IPS-15b (cell line): ENCODE measurements around the gene NUP88.
A peak's percentile ranks its signal among the peaks of the same experiment; 100 is the strongest.

ENCODE experiments used
- H3K27me3 ChIP-seq: one replicate; pipeline ENCODE4 v1.6.1; 2013; ENCODE audit warnings: low read length; ENCODE audit not compliant: control insufficient read depth, insufficient read depth
- H3K36me3 ChIP-seq: one replicate; pipeline ENCODE4 v1.6.1; 2013; ENCODE audit warnings: low read length; ENCODE audit not compliant: control insufficient read depth, insufficient read depth
- H3K4me1 ChIP-seq: one replicate; pipeline ENCODE4 v1.6.1; 2013; ENCODE audit warnings: mild to moderate bottlenecking, low read length; ENCODE audit not compliant: control insufficient read depth, insufficient read depth
- H3K4me3 ChIP-seq: one replicate; pipeline ENCODE4 v1.5.1; 2013; ENCODE audit warnings: low read depth, low read length
- H3K9ac ChIP-seq: one replicate; pipeline ENCODE4 v1.6.1; 2013; ENCODE audit warnings: low read depth, mild to moderate bottlenecking, low read length
- H3K9me3 ChIP-seq: one replicate; pipeline ENCODE4 v1.6.1; 2013; ENCODE audit warnings: mild to moderate bottlenecking, low read length; ENCODE audit not compliant: control insufficient read depth, insufficient read depth

Gene NUP88

DNA sequence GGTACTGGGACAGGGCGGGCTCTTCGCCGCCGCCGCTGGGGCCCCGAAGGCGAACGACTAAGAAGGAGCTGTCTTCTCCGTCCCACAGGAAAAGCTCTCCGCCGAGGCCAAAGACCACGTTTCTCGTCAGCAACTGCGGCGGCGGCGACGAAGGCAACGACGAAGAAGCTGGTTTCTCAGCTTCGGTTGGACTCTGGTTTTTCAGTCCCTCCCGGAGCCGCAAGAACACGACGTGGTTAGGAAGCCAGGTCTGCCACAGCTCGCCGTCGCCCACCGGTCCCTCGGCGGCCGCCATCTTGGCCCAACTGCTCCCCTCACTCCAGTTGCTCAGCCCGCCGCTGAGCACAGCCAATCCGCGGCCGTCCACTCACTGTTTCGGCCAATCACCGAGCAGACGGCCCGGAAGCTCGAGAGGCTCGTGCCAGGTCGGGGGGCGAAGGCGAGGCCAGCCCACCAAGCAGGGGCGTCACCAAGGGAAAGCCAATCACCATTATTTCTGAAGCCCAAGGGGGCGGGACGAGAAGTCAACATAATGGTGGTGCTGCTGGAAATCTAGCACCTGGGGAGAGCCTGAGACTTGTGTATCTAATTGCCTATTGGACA, at the start of gene NUP88:
TSS of gene NUP88 (minus strand) at position 307 of the 603 bp plus-strand sequence. CDS start at position 295, 12 bp downstream.
- peaks cover 32% of the 10 kb centered on the region for H3K36me3 ChIP-seq
- H3K9ac ChIP-seq = peak within 1 kb of the TSS; percentile 96
- H3K4me3 ChIP-seq = peak within 1 kb of the TSS; percentile 98
- H3K4me1 ChIP-seq = peaks cover 2% of the 10 kb centered on the region
- no peaks in the 10 kb centered on the region for H3K27me3 ChIP-seq
- H3K9me3 ChIP-seq = no peaks in the 10 kb centered on the region

DNA sequence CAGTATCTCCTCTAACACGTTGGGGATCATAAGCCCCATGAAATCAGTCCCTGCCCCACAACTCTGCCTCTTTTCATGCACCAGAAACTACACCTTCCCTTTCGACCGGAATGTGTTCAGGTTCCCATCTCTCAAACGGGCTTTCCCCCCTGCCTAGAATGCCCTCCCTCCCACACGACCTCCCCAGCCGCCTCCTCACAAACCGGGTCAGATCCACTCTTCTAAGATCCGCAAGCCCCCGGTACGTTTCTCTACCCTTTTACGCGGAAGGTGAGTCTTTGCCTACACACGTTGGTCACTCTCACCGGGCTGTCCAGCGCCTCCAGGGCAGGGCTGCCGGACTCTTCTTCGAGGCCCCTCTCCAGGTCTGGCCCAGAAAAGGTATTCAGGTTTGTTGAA, 48.6 kb upstream of the NUP88 start:
- Histone ChIP-seq H3K27me3 (no peaks in the 10 kb centered on the region), H3K36me3 (peaks cover 4% of the 10 kb centered on the region), H3K9me3 (no peaks in the 10 kb centered on the region), H3K9ac (peak overlapping the region; percentile 84), H3K4me3 (peak overlapping the region; percentile 94), H3K4me1 (peaks cover 4% of the 10 kb centered on the region)

DNA sequence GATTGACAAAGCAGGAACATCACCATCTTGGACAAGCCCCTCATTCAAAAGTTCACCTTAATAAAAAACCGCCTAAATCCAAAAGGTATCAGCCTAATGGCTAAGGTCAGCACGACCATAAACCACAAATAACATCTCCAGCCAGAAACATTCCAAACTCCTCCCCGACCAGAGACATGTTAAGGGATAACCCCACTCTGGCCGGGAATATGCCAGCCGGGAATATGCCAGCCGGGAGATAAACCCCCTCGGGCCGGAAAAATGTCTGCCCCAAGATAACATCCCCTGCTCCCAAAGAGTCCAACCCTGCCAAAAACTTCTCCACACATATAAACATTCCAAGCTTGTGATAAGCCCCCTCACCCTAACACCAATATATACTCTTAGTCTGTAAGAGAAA, 48.0 kb upstream of the NUP88 start:
- no peaks in the 10 kb centered on the region for H3K27me3 ChIP-seq
- no peaks in the 10 kb centered on the region for H3K9me3 ChIP-seq
- peaks cover 4% of the 10 kb centered on the region for H3K4me1 ChIP-seq
- H3K9ac ChIP-seq = peak overlapping the region; percentile 84
- H3K36me3 ChIP-seq = peaks cover 4% of the 10 kb centered on the region
- H3K4me3 ChIP-seq = peak overlapping the region; percentile 94

DNA sequence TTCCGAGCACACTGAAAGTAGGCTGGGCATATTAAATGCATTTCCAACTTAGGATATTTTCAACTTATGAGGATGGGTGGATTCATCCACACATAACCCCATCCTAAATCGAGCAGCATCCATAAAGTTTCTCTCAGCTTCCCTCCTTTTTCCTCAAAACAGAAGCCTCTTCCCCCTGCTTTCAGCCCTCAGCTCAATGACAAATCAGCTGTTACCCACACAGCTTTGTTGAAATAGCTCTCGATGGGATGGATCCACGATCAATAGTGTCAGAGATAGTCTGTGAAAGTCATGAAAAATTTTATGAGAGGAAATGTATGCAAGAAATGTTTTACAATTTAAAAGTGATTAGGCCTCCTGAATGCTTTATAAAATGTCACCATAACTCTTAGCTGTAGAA, 46.8 kb upstream of the NUP88 start:
- peak overlapping the region; percentile 24 for H3K9ac ChIP-seq
- H3K4me1 ChIP-seq = peaks cover 4% of the 10 kb centered on the region
- peak overlapping the region; percentile 94 for H3K4me3 ChIP-seq

DNA sequence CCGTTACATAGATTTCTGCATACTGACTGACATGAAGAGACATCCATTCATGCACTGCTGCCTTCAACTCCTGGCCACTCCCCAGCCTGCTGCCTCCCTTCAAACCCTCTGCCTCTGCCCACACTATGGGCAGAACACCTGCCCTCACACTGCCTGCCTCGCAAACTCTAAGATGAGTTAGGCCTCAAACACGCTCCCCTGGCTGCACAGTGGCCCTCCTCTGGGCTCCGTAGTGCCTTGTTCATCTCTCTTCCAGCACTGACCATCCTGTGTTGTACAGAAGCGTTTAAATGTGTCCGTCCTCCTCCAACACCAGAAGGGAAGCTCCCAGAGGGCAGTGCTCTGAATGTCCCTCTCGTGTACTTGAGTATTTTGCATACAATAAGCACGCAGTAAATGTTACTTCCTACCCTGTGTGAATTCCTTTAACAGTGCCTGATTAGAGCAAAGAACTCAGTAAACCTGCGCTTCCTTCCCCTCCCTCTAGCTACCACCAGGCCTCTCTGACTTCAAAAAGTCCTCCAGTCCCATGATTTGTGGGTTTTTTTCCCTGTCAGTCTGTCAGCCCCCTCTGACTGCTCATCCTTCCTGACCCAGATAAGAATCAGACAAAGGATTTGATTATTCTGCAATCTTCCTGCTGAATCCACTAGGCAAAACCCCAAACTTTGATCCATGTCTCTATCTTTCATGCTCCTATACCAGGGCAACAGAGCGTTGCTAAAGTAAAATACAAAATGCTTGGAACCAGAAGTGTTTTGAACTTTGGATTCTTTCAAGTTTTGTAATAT, 45.5 kb upstream of the NUP88 start:
- Histone ChIP-seq H3K9ac (no peak overlapping the region), H3K4me1 (peaks cover 4% of the 10 kb centered on the region), H3K36me3 (peaks cover 21% of the 10 kb centered on the region)

More for the DNA sequence above, 46.8 kb upstream of the NUP88 start:
- Histone ChIP-seq H3K36me3 (peaks cover 11% of the 10 kb centered on the region), H3K27me3 (no peaks in the 10 kb centered on the region), H3K9me3 (no peaks in the 10 kb centered on the region)

DNA sequence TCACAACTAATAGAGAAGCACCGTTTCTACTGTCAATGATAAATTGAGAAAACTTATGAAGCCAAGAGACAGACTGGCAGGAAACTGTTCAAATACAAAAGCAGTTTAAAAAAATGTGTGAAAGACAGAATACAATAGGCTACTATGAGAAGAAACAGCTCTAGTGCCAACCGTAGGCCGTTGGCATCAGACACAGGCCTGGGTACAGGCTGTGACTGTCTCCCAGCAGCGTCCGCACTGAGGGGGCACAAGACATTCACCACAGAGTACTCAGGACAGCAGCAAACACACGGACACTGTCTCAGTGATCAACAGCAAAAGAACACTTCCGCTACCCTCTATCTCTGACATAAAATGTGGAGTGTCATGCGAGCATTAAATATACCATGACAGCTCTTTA, 27.3 kb upstream of the NUP88 start:
- no peak overlapping the region for H3K9ac ChIP-seq
- no peaks in the 10 kb centered on the region for H3K27me3 ChIP-seq
- H3K9me3 ChIP-seq = no peaks in the 10 kb centered on the region
- H3K36me3 ChIP-seq = peaks cover 48% of the 10 kb centered on the region
- no peak overlapping the region for H3K4me3 ChIP-seq
- no peaks in the 10 kb centered on the region for H3K4me1 ChIP-seq

More for the DNA sequence above, 45.5 kb upstream of the NUP88 start:
- Histone ChIP-seq H3K4me3 (no peak overlapping the region), H3K9me3 (no peaks in the 10 kb centered on the region), H3K27me3 (no peaks in the 10 kb centered on the region)

DNA sequence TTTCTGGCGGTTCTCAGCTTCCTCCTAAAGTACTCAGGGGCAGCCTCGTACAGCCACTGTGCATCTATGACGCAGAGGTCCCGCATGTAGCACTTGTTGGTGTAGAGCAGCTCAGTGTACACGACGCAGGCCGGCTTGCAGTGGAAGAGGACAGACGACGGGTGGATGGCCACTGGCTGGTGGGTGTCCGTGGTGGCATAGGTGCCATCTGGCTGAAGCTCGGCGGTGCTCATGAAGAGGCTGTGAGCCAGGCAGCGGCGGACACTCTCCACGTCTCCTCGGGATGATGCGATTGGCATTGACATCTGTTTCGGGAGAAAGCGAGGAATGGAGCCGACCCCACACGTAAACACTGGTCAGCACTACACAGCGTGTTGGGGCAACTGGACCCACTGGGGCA, 24.7 kb upstream of the NUP88 start:
- no peak overlapping the region for H3K9ac ChIP-seq
- H3K36me3 ChIP-seq = peaks cover 40% of the 10 kb centered on the region
- no peak overlapping the region for H3K4me3 ChIP-seq
- H3K9me3 ChIP-seq = no peaks in the 10 kb centered on the region
- H3K4me1 ChIP-seq = no peaks in the 10 kb centered on the region
- H3K27me3 ChIP-seq = no peaks in the 10 kb centered on the region

DNA sequence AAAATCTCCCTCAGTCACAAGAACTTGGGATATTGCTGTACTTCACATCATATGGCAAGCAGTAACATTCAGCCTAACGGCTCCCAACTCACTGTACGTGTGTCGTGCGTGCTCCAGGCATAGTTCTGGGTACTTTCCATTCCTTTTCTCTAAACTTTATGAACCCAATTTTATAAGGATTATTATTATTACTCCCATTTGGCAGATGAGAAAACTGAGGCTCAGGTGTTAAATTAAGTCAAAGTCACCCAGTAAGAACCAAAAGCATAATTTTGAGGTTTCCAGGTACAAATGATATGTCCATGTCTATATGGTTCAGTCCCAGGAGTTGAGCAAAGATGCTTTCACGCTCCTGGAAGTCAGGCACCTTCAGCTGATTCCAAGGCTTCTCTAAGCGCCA, 24.3 kb upstream of the NUP88 start:
- no peak overlapping the region for H3K4me3 ChIP-seq
- peaks cover 37% of the 10 kb centered on the region for H3K36me3 ChIP-seq

DNA sequence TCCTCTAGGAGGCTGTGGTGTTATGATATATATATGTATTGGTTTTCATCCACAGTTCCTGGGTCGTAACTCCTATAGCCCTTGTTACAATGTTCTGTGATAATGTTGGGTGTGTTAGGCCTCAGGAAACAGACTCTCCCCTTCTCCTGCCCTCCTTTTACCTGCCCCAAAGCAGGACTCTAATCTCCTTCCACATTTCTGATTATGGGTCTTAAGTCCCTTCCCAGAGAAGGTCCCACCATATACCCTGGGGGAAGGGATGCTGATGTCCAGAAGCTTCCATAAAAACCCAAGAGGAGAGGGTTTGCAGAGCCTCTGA, 19.9 kb upstream of the NUP88 start:
- Histone ChIP-seq H3K9me3 (no peaks in the 10 kb centered on the region), H3K9ac (no peak overlapping the region), H3K27me3 (no peaks in the 10 kb centered on the region), H3K36me3 (peaks cover 38% of the 10 kb centered on the region), H3K4me1 (peaks cover 2% of the 10 kb centered on the region), H3K4me3 (peak overlapping the region; percentile 59)

More for the DNA sequence above, 24.3 kb upstream of the NUP88 start:
- Histone ChIP-seq H3K9ac (no peak overlapping the region), H3K4me1 (no peaks in the 10 kb centered on the region), H3K9me3 (no peaks in the 10 kb centered on the region), H3K27me3 (no peaks in the 10 kb centered on the region)

DNA sequence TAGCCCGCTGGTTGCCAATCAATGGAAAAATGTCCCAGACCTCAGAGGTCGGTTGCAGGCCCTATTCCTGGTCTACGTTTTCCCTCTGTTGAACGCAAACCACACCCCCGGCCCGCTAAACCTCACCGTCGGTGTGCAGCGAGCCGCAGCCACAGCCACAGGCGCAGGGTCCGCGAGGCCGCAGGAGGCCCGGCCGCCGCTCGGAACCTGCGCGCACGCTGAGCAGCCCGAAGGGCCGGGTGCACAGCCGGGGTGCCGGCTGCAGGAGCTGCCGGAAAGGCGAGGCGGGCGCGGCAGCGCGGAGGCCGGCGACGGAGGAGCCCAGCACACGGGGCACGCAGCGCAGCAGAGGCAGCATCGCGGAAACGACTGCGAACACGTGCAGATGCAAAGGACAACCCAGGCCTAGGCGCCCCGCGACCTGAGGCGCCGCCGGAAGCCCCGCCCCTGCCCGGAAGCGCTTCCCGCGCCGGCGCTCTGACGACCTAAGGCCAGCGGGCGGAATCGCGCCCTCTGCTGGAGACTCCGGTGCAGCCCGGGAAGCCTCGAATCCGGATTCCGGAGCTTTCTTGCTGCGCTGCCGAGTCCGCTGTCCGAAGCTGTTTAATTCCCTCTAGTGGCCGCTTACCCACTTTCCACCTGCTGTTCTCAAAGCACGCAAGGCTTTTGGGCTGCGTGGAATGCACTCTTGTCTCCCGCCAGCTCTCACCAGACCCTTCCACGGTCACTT, 19.4 kb upstream of the NUP88 start, which contains the start of gene C1QBP:
TSS of gene C1QBP (minus strand) at position 440 of the 730 bp plus-strand sequence. CDS start at position 358, 82 bp downstream.
- Histone ChIP-seq H3K9ac (peak within 1 kb of the TSS; percentile 56), H3K9me3 (no peaks in the 10 kb centered on the region), H3K27me3 (no peaks in the 10 kb centered on the region), H3K4me1 (peaks cover 2% of the 10 kb centered on the region), H3K36me3 (peaks cover 36% of the 10 kb centered on the region), H3K4me3 (peak within 1 kb of the TSS; percentile 59)

DNA sequence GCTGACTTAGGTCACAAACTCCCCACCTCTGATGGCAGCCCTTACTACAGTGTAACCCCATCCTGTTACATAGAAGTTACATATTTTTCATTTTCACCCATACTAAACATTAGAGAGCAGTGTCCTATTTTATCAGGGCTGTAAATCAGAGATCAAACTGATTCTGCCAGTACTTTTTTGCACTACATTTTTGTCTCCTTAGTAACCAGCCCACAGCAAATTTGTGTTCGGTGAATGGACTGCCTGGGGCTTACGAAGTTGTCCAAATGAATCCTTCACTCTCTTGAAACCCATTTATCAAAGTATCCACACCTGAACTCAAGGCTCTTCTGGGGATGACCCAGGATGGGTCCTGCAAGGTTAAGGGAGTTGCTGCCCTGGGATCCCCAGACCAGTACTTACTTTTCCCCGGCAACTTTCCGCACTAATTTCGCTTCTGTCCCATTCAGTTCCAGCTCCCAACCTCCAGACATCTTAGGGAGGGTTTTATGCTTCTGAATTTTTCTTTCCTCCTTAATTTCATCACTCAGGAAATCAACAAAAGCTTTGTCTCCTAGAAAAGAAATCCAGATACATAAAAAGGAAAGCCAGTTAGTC, 18.4 kb upstream of the NUP88 start:
- H3K4me1 ChIP-seq = peaks cover 2% of the 10 kb centered on the region
- H3K36me3 ChIP-seq = peaks cover 38% of the 10 kb centered on the region
- no peaks in the 10 kb centered on the region for H3K9me3 ChIP-seq
- peak overlapping the region; percentile 56 for H3K9ac ChIP-seq
- no peaks in the 10 kb centered on the region for H3K27me3 ChIP-seq
- peak overlapping the region; percentile 59 for H3K4me3 ChIP-seq
